Lung microvascular endothelial cell (primary cell): ENCODE results near the gene L2HGDH. TPM values are rescaled to one million over a fixed set of nuclear protein-coding genes. Genes with fewer than 3 reads are reported as not detected.
"Not testable (repeated sequence)": the region's sequence is repeated elsewhere in the genome, so short reads cannot be mapped to it uniquely, and the experiment has no call there.

Experiments used
- DNase-seq, 2 donors: peaks; one replicate each; pipeline versions ENCODE4 v3.0.0 to v3.0.0-alpha.2; 2010; ENCODE audit warnings: low read depth in 2 of 2
- total RNA-seq: library from RNA; depleted of rRNA; stranded (reverse); fragments of >200 nt; gene quantifications from 2 replicates; pipeline ENCODE4 v1.2.1, GENCODE V29; 2014

Gene L2HGDH
- total RNA-seq: 2.4 and 3.9 TPM in 2 replicates

GRCh38 chr14:50311972-50312733 is at the start of gene L2HGDH, which contains the start of gene DMAC2L:
Gene L2HGDH (minus strand): TSS chr14:50312229. CDS start chr14:50312150, 79 bp downstream.
Gene DMAC2L (plus strand): TSS chr14:50312324. CDS start chr14:50321488, 9,164 bp downstream.
- DNase-seq: peak; percentile 93 to 95

GRCh38 chr14:50360851-50361250 is 48.8 kb upstream of the L2HGDH start:
- DNase-seq: no peak

GRCh38 chr14:50360093-50360492 is 48.1 kb upstream of the L2HGDH start:
- peak in 1 of 2 donors; percentile 25 for DNase-seq

GRCh38 chr14:50359631-50360030 is 47.6 kb upstream of the L2HGDH start:
- DNase-seq: peak in 1 of 2 donors; percentile 43

GRCh38 chr14:50357753-50358395 is 45.8 kb upstream of the L2HGDH start:
- DNase-seq: no peak

GRCh38 chr14:50357124-50357523 is 45.1 kb upstream of the L2HGDH start:
- no peak for DNase-seq

- DNase-seq: not testable (repeated sequence)
Measured at GRCh38 chr14:50356283-50356682, 44.3 kb upstream of the L2HGDH start.

- DNase-seq: no peak
Measured at GRCh38 chr14:50355692-50356091, 43.7 kb upstream of the L2HGDH start.

- DNase-seq: no peak
Measured at GRCh38 chr14:50354527-50354926, 42.5 kb upstream of the L2HGDH start.

GRCh38 chr14:50353126-50353525 is 41.1 kb upstream of the L2HGDH start:
- DNase-seq: no peak

GRCh38 chr14:50352584-50352983 is 40.6 kb upstream of the L2HGDH start:
- DNase-seq: no peak

GRCh38 chr14:50350975-50351374 is 38.9 kb upstream of the L2HGDH start:
- DNase-seq: peak in 1 of 2 donors; percentile 89

- DNase-seq: no peak
Measured at GRCh38 chr14:50348933-50349332, 36.9 kb upstream of the L2HGDH start.

GRCh38 chr14:50347521-50347920 is 35.5 kb upstream of the L2HGDH start:
- peak in 1 of 2 donors; percentile 67 for DNase-seq

GRCh38 chr14:50345846-50346422 is 33.9 kb upstream of the L2HGDH start:
- DNase-seq: peak in 1 of 2 donors; percentile 68

- no peak for DNase-seq
Measured at GRCh38 chr14:50344876-50345563, 33.0 kb upstream of the L2HGDH start.

- DNase-seq: no peak
Measured at GRCh38 chr14:50344116-50344775, 32.2 kb upstream of the L2HGDH start.

GRCh38 chr14:50343434-50343833 is 31.4 kb upstream of the L2HGDH start:
- no peak for DNase-seq

- peak; percentile 85 to 97 for DNase-seq
Measured at GRCh38 chr14:50342221-50343078, 30.4 kb upstream of the L2HGDH start.

GRCh38 chr14:50340963-50341362 is 28.9 kb upstream of the L2HGDH start:
- DNase-seq: no peak
